Activated naive CD4-positive, alpha-beta T cell treated with anti-CD3 and anti-CD28 coated beads, Interleukin-2, amount 50 U/mL, for 72 hours (primary cell): ENCODE data around the gene GRAP2. TPM values are rescaled to one million over a fixed set of nuclear protein-coding genes. Genes with fewer than 3 reads are reported as not detected.
"Not testable (repeated sequence)": the region's sequence is repeated elsewhere in the genome, so short reads cannot be mapped to it uniquely, and the experiment has no call there.

Experiments
- ATAC-seq, 2 donors: fragments of 150-1000 bp; cut with Tn5 transposase; 2 replicates each; pipeline ENCODE4 v1.10.0; 2021; ENCODE audit warnings: mild to moderate bottlenecking in 2 of 2, moderate library complexity in 2 of 2
- DNase-seq, 2 donors: peaks; one replicate each; pipeline ENCODE4 v3.0.0; 2021 to 2022; ENCODE audit warnings: low spot score in 2 of 2
- H3K27ac Mint-ChIP-seq, 2 donors: one replicate each; pipeline ENCODE4 v1.8.0; 2022; ENCODE audit warnings: mild to moderate bottlenecking in 2 of 2, mixed read lengths in 2 of 2
- H3K36me3 Mint-ChIP-seq, 2 donors: one replicate each; pipeline ENCODE4 v1.8.0; 2022; ENCODE audit warnings: mixed read lengths in 2 of 2
- H3K9me3 Mint-ChIP-seq, 2 donors: one replicate each; pipeline ENCODE4 v1.8.0; 2022; ENCODE audit warnings: mixed read lengths in 2 of 2
- total RNA-seq, 2 donors: library from RNA; stranded (reverse); gene quantifications; one replicate each; pipeline ENCODE4 v1.2.3, GENCODE V29; 2022

Gene GRAP2
- total RNA-seq, 2 donors from 2014 or later: 42.4 to 54.6 TPM

- ATAC-seq (no peak), DNase-seq (no peak)
- Mint-ChIP-seq H3K9me3 (peaks cover 0 to 3% of the 10 kb centered on the region in 2 donors), H3K36me3 (peaks cover 0 to 4% of the 10 kb centered on the region in 2 donors), H3K27ac (no peak within 1 kb of the TSS)
Measured at GRCh38 chr22:39893526-39893925, 7.4 kb upstream of the GRAP2 start, which contains the start of gene ENTHD1. TSS of gene ENTHD1 (minus strand) at chr22:39893760. CDS start at chr22:39887748, 6,012 bp downstream.

GRCh38 chr22:39894554-39895092, 6.3 kb upstream of the GRAP2 start:
- H3K9me3 Mint-ChIP-seq: peaks cover 0 to 3% of the 10 kb centered on the region in 2 donors
- ATAC-seq (no peak), DNase-seq (no peak)
- peaks cover 0 to 4% of the 10 kb centered on the region in 2 donors for H3K36me3 Mint-ChIP-seq
- no peak overlapping the region for H3K27ac Mint-ChIP-seq

- no peak overlapping the region for H3K27ac Mint-ChIP-seq
- no peak for ATAC-seq
- H3K9me3 Mint-ChIP-seq: peaks cover 0 to 3% of the 10 kb centered on the region in 2 donors
- H3K36me3 Mint-ChIP-seq: peaks cover 0 to 4% of the 10 kb centered on the region in 2 donors
- DNase-seq: no peak
Measured at GRCh38 chr22:39895682-39896081, 5.2 kb upstream of the GRAP2 start.

GRCh38 chr22:39896313-39896996, 4.4 kb upstream of the GRAP2 start:
- DNase-seq (no peak), ATAC-seq (no peak)
- Mint-ChIP-seq H3K36me3 (peaks cover 0 to 10% of the 10 kb centered on the region in 2 donors), H3K27ac (no peak overlapping the region), H3K9me3 (peaks cover 0 to 3% of the 10 kb centered on the region in 2 donors)

- no peak for DNase-seq
- H3K9me3 Mint-ChIP-seq: no peaks in the 10 kb centered on the region
Measured at GRCh38 chr22:39897841-39898240, 3.0 kb upstream of the GRAP2 start.

GRCh38 chr22:39898997-39899396, 1.9 kb upstream of the GRAP2 start:
- no peak overlapping the region for H3K27ac Mint-ChIP-seq
- H3K36me3 Mint-ChIP-seq: peaks cover 6 to 21% of the 10 kb centered on the region in 2 donors
- DNase-seq: no peak
- ATAC-seq: no peak
- no peaks in the 10 kb centered on the region for H3K9me3 Mint-ChIP-seq

More at GRCh38 chr22:39897841-39898240, 3.0 kb upstream of the GRAP2 start:
- no peak overlapping the region for H3K27ac Mint-ChIP-seq
- H3K36me3 Mint-ChIP-seq: peaks cover 5 to 18% of the 10 kb centered on the region in 2 donors
- no peak for ATAC-seq

GRCh38 chr22:39901565-39902146, 772 bp downstream of the GRAP2 start:
- ATAC-seq: no peak
- Mint-ChIP-seq H3K27ac (peak overlapping the region; percentile 95 to 98), H3K36me3 (peaks cover 6 to 26% of the 10 kb centered on the region in 2 donors), H3K9me3 (no peaks in the 10 kb centered on the region)
- no peak for DNase-seq

- Mint-ChIP-seq H3K36me3 (peaks cover 6 to 26% of the 10 kb centered on the region in 2 donors), H3K27ac (peak overlapping the region; percentile 95)
- H3K9me3 Mint-ChIP-seq, DNase-seq, ATAC-seq: not testable (repeated sequence)
Measured at GRCh38 chr22:39904024-39904423, 3.1 kb downstream of the GRAP2 start.

GRCh38 chr22:39904862-39905261, 4.0 kb downstream of the GRAP2 start:
- H3K27ac Mint-ChIP-seq: peak overlapping the region; percentile 95
- DNase-seq (no peak), ATAC-seq (no peak)
- peaks cover 6 to 26% of the 10 kb centered on the region in 2 donors for H3K36me3 Mint-ChIP-seq
- H3K9me3 Mint-ChIP-seq: no peaks in the 10 kb centered on the region

- H3K9me3 Mint-ChIP-seq: no peaks in the 10 kb centered on the region
- H3K27ac Mint-ChIP-seq: peak overlapping the region; percentile 84 to 95
- ATAC-seq (no peak), DNase-seq (no peak)
- peaks cover 6 to 26% of the 10 kb centered on the region in 2 donors for H3K36me3 Mint-ChIP-seq
Measured at GRCh38 chr22:39905687-39906086, 4.8 kb downstream of the GRAP2 start.

GRCh38 chr22:39906207-39906606, 5.3 kb downstream of the GRAP2 start:
- Mint-ChIP-seq H3K9me3 (no peaks in the 10 kb centered on the region), H3K27ac (peak overlapping the region; percentile 76 to 95), H3K36me3 (peaks cover 6 to 23% of the 10 kb centered on the region in 2 donors)
- ATAC-seq (peak; percentile 29 to 54), DNase-seq (no peak)

GRCh38 chr22:39907047-39907446, 6.2 kb downstream of the GRAP2 start:
- Mint-ChIP-seq H3K27ac (peak overlapping the region; percentile 76 to 95), H3K36me3 (peaks cover 6 to 14% of the 10 kb centered on the region in 2 donors), H3K9me3 (no peaks in the 10 kb centered on the region)
- no peak for ATAC-seq
- no peak for DNase-seq

- DNase-seq (no peak), ATAC-seq (peak; percentile 17 to 38)
- Mint-ChIP-seq H3K36me3 (peaks cover 3 to 10% of the 10 kb centered on the region in 2 donors), H3K27ac (peak overlapping the region; percentile 34 to 95), H3K9me3 (no peaks in the 10 kb centered on the region)
Measured at GRCh38 chr22:39907605-39908097, 6.8 kb downstream of the GRAP2 start.

GRCh38 chr22:39908136-39908535, 7.3 kb downstream of the GRAP2 start:
- Mint-ChIP-seq H3K36me3 (peaks cover 0 to 5% of the 10 kb centered on the region in 2 donors), H3K9me3 (no peaks in the 10 kb centered on the region), H3K27ac (peak overlapping the region; percentile 34 to 95)
- ATAC-seq: peak; percentile 2 to 26
- no peak for DNase-seq

GRCh38 chr22:39908737-39909136, 7.9 kb downstream of the GRAP2 start:
- Mint-ChIP-seq H3K36me3 (peaks cover 0 to 5% of the 10 kb centered on the region in 2 donors), H3K9me3 (no peaks in the 10 kb centered on the region), H3K27ac (peak overlapping the region; percentile 34 to 95)
- DNase-seq (no peak), ATAC-seq (peak; percentile 62 to 71)

GRCh38 chr22:39910876-39911613, 10.2 kb downstream of the GRAP2 start:
- peak overlapping the region; percentile 94 to 95 for H3K27ac Mint-ChIP-seq
- H3K9me3 Mint-ChIP-seq: no peaks in the 10 kb centered on the region
- H3K36me3 Mint-ChIP-seq: no peaks in the 10 kb centered on the region
- no peak for DNase-seq
- no peak for ATAC-seq
